ENCODE results near the gene CCDC120. TPM values are rescaled to one million over a fixed set of nuclear protein-coding genes. Genes with fewer than 3 reads are reported as not detected.

CCDC120 gene
- total RNA-seq: 1.1 and 1.6 TPM in 2 replicates

GRCh38 chrX:49058794-49059193 lies at the start of gene CCDC120:
TSS of gene CCDC120 (plus strand) at chrX:49058999. CDS start at chrX:49062042, 3,043 bp downstream.

DNA sequence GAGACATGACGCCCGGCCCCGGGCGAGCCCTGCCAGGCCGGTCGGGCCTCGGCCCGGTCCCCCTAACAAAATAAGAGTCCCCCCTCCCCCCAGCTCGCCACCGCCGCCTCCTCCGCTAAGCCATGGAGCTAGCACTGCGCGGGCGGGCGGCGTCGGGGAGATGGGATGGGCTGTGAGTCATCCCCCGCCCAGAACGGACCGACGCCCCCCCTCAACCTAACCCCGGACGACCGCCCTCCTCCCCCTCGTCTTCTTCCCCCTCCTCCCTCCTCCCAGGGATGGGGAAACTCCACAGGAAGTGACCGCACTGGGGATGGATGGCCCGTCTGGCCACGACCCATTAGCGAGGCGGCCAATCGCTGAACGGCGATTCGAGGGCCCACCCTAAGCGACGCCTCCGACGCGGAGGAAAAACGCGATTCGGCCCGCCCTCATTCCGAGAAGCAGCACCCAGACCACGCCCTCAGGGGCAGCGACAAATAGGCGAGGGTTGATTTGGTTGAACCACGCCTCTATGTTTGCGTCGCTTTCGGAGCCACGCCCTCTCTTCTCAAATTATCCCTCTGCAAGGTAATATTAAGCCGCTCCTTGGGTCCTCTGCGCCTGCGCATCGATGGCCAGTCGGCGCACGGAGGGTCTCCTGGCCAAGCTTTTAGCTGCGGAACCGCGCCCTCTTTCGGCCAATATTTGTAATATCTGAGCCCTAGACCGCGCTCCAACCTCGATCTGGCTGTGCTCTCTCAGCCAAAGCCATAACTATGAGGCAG lies 15.4 kb upstream of the CCDC120 start, which contains the start of gene TFE3:
TFE3 (minus strand) TSS at position 138 of the 767 bp plus-strand sequence; CDS start at position 7, 131 bp downstream.

DNA sequence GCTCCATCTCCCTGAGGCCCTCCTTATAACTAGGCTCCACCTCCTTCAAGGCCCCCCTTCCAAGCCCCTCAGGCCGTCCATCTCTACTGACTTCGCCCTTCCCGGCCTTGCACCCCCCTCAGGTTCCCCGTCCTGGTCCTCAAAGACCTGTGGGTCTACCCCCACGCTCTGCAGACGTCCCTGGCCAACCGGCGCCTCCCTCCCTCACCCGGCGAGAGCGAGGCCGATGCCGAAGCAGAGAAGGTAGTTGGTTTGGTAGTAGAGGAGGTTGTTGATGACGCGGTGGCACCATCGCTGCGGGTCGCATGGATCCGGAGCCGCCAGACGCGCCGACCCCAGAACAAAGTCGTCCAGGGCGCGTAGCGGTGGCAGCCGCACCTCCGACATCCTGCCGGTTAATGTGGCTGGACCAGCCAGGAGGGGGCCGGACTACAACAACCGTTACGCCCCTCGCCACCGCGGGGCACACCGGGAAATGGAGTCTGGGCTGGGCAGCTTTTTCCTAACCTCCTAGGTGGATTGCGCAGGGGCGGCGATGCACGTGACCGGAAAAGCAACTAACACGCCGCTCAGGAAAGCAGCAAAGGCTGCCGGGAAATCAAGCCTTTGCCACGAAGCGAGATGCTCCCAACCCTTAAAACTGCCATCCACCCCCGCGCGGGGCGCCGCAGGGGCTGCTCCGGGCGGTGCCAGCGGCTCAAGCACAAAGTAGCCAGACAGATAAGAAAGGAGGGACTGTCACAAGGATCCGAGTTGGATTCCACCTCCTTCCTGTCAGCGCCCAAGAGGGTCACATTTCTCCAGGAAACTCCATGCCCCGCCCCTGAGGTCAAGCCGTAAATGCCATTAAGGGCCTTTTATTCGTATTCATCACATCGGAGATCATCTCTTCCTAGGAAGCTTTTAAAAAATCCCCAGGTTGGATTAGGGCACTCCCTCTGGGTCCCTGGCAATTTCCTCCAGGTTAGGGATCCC lies 15.1 kb downstream of the CCDC120 start, which contains the start of gene PRAF2:
PRAF2 (minus strand) TSS at position 402 of the 975 bp plus-strand sequence; CDS start at position 387, 15 bp downstream.

GRCh38 chrX:49079489-49080428 lies 21.0 kb downstream of the CCDC120 start, which contains the start of gene WDR45:
TSS of gene WDR45 (minus strand) at chrX:49079887. CDS start at chrX:49078095, 1,792 bp downstream.

Other genes with a start within 250 kb of the CCDC120 start
- not detected in 2 replicates for gene ERAS, start 232.5 kb upstream of the CCDC120 start, total RNA-seq
- 1.4 and 1.5 TPM in 2 replicates for gene PCSK1N, start 223.4 kb upstream of the CCDC120 start, total RNA-seq
- 9.6 and 22.4 TPM in 2 replicates for gene TIMM17B, start 161.2 kb upstream of the CCDC120 start, total RNA-seq
- gene PQBP1, start 161.1 kb upstream of the CCDC120 start, total RNA-seq: 48.1 and 55.8 TPM in 2 replicates
- 32.1 and 32.5 TPM in 2 replicates for gene SLC35A2, start 147.4 kb upstream of the CCDC120 start, total RNA-seq
- gene PIM2, start 140.0 kb upstream of the CCDC120 start, total RNA-seq: 1.8 and 7.6 TPM in 2 replicates
- 31.8 and 32.9 TPM in 2 replicates for gene OTUD5, start 101.4 kb upstream of the CCDC120 start, total RNA-seq
- 0.81 and 1.4 TPM in 2 replicates for gene KCND1, start 87.2 kb upstream of the CCDC120 start, total RNA-seq
- 10.4 and 19.0 TPM in 2 replicates for gene GRIPAP1, start 56.7 kb upstream of the CCDC120 start, total RNA-seq
- 38.3 and 58.5 TPM in 2 replicates for gene TFE3, start 15.6 kb upstream of the CCDC120 start, total RNA-seq
- 24.0 and 56.5 TPM in 2 replicates for gene PRAF2, start 15.0 kb downstream of the CCDC120 start, total RNA-seq
- gene WDR45, start 20.9 kb downstream of the CCDC120 start, total RNA-seq: 64.0 and 93.0 TPM in 2 replicates
- gene GPKOW, start 64.7 kb downstream of the CCDC120 start, total RNA-seq: 19.9 and 20.6 TPM in 2 replicates
- 4.4 and 5.6 TPM in 2 replicates for gene MAGIX, start 103.8 kb downstream of the CCDC120 start, total RNA-seq
- gene PLP2, start 112.9 kb downstream of the CCDC120 start, total RNA-seq: 78.9 and 81.2 TPM in 2 replicates
- gene PRICKLE3, start 127.4 kb downstream of the CCDC120 start, total RNA-seq: 5.2 and 5.5 TPM in 2 replicates
- gene SYP, start 141.2 kb downstream of the CCDC120 start, total RNA-seq: 0.32 and 0.54 TPM in 2 replicates
- gene CACNA1F, start 174.3 kb downstream of the CCDC120 start, total RNA-seq: not detected in 2 replicates
- gene CCDC22, start 176.5 kb downstream of the CCDC120 start, total RNA-seq: 11.0 and 12.6 TPM in 2 replicates
- gene FOXP3, start 205.7 kb downstream of the CCDC120 start, total RNA-seq: not detected in 2 replicates
- gene PPP1R3F, start 210.8 kb downstream of the CCDC120 start, total RNA-seq: under 0.01 and 4.2 TPM in 2 replicates
- gene GAGE10, start 244.6 kb downstream of the CCDC120 start, total RNA-seq: not detected in 2 replicates

All from cardiac atrium fibroblast (primary cell).